ENCODE data around the gene CYP4X1.
"Not testable (repeated sequence)": the region's sequence is repeated elsewhere in the genome, so short reads cannot be mapped to it uniquely, and the experiment has no call there.

Gene CYP4X1

DNA sequence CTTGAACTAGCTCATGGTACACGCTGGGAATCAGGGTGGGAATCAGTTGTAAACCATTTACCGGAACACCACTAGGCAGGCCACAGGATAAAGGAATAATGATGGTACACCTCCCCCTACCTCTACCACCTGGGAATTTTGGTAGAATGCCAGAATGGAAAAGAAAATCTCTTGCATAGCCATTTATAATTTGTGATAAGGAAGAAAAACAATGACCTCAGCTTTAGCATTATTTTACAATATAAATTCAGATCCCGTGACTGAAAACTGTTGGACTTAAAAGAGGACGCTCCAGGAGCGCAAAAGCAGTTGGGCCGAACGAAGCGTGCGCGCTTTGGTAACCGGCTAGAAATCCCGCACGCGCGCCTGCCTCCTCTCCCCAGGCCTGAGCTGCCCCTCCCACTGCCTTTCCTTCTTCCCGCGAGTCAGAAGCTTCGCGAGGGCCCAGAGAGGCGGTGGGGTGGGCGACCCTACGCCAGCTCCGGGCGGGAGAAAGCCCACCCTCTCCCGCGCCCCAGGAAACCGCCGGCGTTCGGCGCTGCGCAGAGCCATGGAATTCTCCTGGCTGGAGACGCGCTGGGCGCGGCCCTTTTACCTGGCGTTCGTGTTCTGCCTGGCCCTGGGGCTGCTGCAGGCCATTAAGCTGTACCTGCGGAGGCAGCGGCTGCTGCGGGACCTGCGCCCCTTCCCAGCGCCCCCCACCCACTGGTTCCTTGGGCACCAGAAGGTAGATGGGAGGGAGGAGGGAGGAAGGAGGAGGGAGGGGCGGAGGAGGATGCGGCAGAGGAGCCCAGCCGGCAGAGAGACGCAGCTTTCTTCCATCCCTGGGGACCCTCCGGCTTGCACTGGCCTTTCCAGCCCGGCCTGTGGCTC is at the start of gene CYP4X1:
TSS of gene CYP4X1 (plus strand) at position 402 of the 873 bp plus-strand sequence. CDS start at position 551, 149 bp downstream.
- DNase-seq, result no peak

DNA sequence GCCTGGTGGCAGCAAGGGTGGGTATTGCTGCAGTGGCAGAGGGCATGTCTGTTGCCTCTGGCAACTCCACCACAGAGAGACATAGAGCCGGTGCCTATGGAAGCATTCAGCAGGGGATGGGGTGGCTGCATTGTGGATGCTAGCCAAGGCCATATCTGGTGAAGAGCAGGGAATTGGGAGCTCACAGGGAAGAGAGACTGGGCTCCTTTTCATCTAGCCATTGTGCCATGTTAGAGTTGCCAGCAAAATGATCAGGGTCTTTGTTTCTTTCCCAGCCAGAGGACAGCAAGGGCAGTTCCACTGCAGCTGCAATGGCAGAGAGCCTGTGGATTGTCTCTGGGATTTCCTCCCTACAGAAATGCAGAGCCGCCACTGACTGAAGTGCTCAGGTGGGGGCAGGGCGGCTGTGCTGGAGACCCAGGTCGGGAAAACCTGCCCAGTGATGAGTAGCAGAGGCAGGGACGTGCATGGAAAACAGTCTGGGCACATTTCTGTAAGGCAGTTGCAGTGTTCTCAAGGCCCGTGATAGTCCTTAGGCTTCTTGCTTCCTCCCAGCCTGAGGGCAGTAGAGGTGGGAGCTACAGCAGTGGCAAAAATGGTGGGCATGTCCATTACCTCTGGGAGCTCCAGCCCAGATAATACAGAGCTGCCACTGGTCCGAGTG is 40.2 kb upstream of the CYP4X1 start:
- no peak for DNase-seq

DNA sequence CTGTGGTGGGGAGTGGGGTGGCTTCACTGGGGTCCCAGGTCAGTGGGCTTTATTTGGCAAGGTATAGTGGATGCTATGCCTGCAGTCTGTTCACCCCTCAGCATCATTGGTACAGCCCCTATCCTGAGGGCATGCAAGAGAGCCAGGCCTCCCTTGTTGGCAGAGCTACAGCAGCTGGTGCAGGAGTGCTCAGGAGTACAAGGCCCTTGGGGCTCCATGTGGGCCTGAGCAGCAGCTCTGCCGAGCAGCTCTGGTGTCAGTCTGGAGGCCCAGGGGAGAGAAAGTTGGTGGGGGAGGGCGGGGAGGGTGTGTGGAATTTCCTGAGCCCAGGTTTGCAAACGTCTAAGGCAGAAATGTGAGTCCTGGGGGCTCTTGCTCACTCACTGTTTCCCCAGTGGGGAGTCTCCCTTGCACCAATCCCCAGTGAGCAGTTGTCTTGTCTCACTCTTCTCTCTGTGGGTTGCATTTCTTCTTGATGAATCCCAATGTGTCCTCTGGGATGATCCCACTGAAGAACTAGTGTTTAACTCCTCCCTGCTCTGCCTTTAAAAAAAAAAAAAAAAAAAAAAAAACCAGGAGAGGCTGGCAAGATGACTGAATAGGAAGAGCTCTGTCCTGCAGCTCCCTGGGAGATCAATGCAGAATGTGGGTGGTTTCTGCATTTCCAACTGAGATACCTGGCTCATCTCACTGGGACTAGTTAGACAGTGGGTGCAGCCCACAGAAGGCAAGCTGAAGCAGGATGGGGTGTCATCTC is 39.5 kb upstream of the CYP4X1 start:
- peak; percentile 78 for DNase-seq

GRCh38 chr1:46990541-46990940 is 32.9 kb upstream of the CYP4X1 start:
- not testable (repeated sequence) for DNase-seq

GRCh38 chr1:46991083-46991923 is 32.2 kb upstream of the CYP4X1 start:
- peak; percentile 40 for DNase-seq

GRCh38 chr1:46996659-46997281 is 26.7 kb upstream of the CYP4X1 start:
- DNase-seq, result no peak

GRCh38 chr1:47002211-47002610 is 21.3 kb upstream of the CYP4X1 start:
- no peak for DNase-seq

DNA sequence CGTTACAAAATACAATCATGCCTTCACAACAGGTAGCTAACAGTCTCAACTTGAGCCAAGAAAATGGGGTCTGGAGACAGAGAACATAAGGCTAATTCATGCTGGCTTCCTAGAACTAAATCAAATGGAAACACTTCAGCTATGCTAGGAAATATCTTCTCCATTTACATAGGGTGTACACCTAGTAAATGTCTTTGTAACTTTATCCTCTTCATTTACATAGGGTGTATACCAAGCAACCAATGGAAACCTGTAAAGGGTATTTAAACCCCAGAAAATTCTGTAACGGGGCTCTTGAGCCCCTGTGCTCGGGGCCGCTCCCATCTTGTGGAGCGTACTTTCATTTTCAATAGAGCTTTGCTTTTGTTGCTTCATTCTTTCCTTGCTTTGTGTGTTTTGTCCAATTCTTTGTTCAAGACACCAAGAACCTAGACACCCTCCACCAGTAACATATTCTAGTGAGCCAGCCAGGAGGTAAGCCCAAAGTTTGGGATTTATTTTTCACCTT is 19.5 kb upstream of the CYP4X1 start:
- no peak for DNase-seq

- DNase-seq, result not testable (repeated sequence)
Observed at GRCh38 chr1:47006437-47006836, 17.0 kb upstream of the CYP4X1 start.

DNA sequence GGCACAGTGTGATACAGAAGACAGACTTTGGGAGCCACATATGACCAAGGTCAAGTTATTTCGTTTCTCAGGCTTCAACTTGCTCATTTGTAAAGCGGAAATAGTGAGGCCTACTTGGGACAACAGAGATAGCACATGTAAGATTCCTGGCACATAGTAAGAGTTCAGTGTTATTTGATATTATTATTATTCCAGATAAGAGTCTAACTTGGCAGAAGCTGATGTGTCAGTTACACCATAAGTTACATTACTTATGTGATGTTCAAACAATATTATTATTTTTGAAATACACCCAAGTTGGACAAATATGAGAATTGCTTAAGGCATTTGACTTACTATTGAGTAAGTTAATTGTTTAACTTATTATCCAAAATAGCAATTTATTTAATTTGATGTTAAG is 10.2 kb upstream of the CYP4X1 start:
- no peak for DNase-seq

DNA sequence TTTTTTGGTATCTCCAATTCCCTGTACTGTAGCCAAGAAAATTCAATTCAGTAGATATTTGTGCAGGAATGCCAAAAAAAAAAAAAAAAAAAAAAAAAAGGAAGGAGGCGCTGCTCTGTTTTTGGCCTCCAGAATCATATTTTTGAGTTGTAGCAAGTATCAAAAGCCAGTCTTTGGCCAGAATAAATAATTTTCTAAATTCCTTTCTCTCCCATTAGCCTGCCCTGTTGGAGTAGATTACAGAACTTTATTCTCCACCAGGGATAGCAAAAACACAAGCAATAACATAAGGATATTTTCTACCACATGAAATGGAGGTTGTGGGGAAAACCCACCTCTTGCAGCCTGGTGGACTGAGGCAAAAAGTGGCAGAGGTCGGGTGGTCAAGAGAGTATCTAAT is 2.4 kb upstream of the CYP4X1 start:
- no peak for DNase-seq

DNA sequence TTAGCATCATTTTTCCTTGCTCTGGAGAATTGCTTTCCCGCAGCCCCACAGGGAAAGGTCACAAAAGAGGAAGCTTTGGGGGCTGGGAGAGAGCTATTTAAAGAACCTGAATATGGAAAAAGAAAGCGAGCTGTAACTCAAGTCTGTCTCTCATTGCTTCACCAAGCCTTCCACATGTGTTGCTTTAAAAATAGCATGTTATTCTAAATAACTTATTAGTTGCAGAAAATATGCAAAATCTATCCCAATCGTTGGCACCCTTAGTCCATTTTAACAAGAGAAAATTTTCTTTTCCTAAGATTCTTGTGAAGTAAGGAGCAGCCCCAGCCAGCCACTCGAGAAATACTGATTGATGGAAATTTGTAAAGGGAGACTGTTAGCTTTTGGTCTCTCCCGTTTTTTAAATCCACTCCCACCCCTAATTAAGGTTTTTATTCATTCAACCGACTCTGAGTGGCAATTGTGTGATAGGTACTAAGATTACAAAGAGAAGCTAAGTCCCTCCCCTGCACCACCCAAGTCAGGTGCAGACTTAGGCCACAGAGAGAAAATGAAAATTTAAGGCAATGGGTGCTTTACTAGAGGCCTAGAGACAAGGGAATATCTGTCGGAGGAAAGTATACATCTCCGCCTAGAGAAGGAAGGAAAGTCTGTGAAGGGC is 802 bp downstream of the CYP4X1 start:
- no peak for DNase-seq

- DNase-seq, result no peak
Observed at GRCh38 chr1:47030170-47030805, 6.8 kb downstream of the CYP4X1 start.

- DNase-seq, result no peak
Observed at GRCh38 chr1:47031059-47031458, 7.6 kb downstream of the CYP4X1 start.

- no peak for DNase-seq
Observed at GRCh38 chr1:47031585-47031984, 8.1 kb downstream of the CYP4X1 start.

- DNase-seq, result no peak
Observed at GRCh38 chr1:47036764-47037163, 13.3 kb downstream of the CYP4X1 start.

DNA sequence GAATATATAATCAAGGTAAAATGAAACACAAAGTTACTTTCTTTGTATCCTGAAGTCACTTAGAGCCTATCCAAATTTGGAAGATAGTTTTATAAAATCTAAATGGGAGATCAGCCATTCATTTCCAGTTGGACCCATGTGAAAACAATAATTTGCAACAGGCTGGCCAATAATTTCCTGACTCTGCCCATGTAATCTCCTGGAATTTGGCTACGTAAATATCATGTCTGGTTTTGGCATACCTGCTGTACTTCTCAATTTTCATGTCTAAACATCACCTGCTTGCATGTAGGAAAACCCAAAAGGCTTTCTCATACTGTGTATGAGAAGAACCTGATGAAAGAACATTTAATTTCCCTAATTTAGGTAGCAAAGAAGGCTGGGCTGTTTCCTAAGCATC is 35.9 kb downstream of the CYP4X1 start:
- no peak for DNase-seq

DNA sequence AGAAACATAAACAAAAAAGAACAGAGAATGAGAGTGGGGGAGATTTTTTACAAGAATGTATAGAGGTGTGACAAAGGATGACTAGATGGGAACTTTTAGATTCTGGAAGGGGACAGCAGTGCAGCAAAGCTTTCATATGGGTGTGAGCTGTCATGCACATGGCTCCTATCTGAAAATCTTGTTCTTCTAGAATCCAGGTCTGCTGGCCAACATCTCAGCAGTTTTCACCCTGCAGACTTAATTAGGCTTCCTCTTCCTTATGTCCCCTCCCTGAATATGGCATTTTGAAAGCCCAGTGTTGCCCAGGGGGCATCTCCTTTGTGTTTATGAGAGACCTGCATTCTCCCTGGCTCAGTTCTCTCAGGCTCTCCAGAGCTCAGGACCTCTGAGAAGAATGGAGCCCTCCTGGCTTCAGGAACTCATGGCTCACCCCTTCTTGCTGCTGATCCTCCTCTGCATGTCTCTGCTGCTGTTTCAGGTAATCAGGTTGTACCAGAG is 43.7 kb downstream of the CYP4X1 start, which contains the start of gene CYP4Z1:
TSS of gene CYP4Z1 (plus strand) at position 135 of the 498 bp plus-strand sequence. CDS start at position 395, 260 bp downstream.
- no peak for DNase-seq

DNA sequence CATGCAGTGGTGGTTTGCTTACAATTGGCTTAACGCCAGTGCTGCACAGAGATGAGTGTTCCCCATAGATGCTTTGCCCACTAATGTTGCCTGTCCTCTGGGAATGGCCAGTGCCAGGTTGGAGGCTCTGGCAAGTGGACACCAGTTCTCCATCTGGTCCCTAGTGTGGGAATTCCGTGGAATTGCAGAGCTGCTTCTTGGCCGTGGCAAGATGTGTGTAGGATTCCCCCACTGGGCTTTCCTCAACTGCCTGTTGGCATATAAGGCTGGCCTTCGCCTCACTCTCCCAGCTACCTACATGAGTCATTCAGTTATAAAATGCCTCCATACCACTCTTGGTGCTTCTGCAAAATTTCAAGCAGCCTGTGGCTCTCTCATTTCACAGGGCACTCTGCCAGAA is 45.6 kb downstream of the CYP4X1 start:
- not testable (repeated sequence) for DNase-seq

GRCh38 chr1:47069509-47069908 is 46.0 kb downstream of the CYP4X1 start:
- not testable (repeated sequence) for DNase-seq

Data from NCI-H1436 (cell line).